Measurements from ENCODE around the gene MRPS6.

GRCh38 chr21:34075091-34075425, 1.7 kb downstream of the MRPS6 start:
- TF ChIP-seq CTCF (IDR thresholded peaks at IDR 0.05; ENCODE audit: insufficient read depth, low read length) (no peak), POLR2AphosphoS5 (IDR thresholded peaks at IDR 0.05; ENCODE audit: low read depth) (no peak), GABPA (IDR thresholded peaks at IDR 0.05; ENCODE audit: low read depth) (no peak), REST (IDR thresholded peaks at IDR 0.05; ENCODE audit: insufficient replicate concordance, low read depth) (no peak)
